GM23248 (cell line): ENCODE data around the gene NHLRC1. TPM values are rescaled to one million over a fixed set of nuclear protein-coding genes. Genes with fewer than 3 reads are reported as not detected.

Experiments
- DNase-seq: peaks from one replicate; pipeline ENCODE4 v3.0.0-alpha.2; 2015
- H2AFZ ChIP-seq: fragments of 200-600 bp; sonication (generic); 2 replicates; pipeline ENCODE4 v1.6.1; 2016; ENCODE audit warnings: antibody characterized with exemption
- H3F3A ChIP-seq: fragments of 200-600 bp; sonication (generic); 2 replicates; pipeline ENCODE4 v1.6.1; 2016; ENCODE audit warnings: mild to moderate bottlenecking, antibody characterized with exemption, mixed run types; ENCODE audit not compliant: insufficient read depth
- H3K27ac ChIP-seq: fragments of 200-600 bp; sonication (generic); 2 replicates; pipeline ENCODE4 v1.5.1; 2016; ENCODE audit warnings: mild to moderate bottlenecking
- H3K27me3 ChIP-seq: fragments of 200-600 bp; sonication (generic); replicated peaks from 2 replicates; pipeline ENCODE4 v1.6.1; 2016; ENCODE audit warnings: mild to moderate bottlenecking; ENCODE audit not compliant: insufficient read depth
- H3K36me3 ChIP-seq: fragments of 200-600 bp; sonication (generic); 2 replicates; pipeline ENCODE4 v1.6.1; 2016; ENCODE audit warnings: low read depth, mild to moderate bottlenecking
- H3K4me1 ChIP-seq: fragments of 200-600 bp; sonication (generic); 2 replicates; pipeline ENCODE4 v1.6.1; 2016; ENCODE audit warnings: mild to moderate bottlenecking; ENCODE audit not compliant: insufficient read depth
- H3K4me2 ChIP-seq: fragments of 200-600 bp; sonication (generic); one replicate; pipeline ENCODE4 v1.6.1; 2016; ENCODE audit warnings: mild to moderate bottlenecking; ENCODE audit not compliant: unreplicated experiment
- H3K4me3 ChIP-seq: fragments of 200-600 bp; sonication (generic); 2 replicates; pipeline ENCODE4 v1.5.1; 2016; ENCODE audit warnings: mild to moderate bottlenecking
- H3K79me2 ChIP-seq: fragments of 200-600 bp; sonication (generic); 2 replicates; pipeline ENCODE4 v1.6.1; 2016; ENCODE audit warnings: mild to moderate bottlenecking; ENCODE audit not compliant: insufficient read depth
- H3K9ac ChIP-seq: fragments of 200-600 bp; sonication (generic); 2 replicates; pipeline ENCODE4 v1.6.1; 2016; ENCODE audit warnings: mild to moderate bottlenecking
- H3K9me2 ChIP-seq: fragments of 200-600 bp; sonication (generic); 2 replicates; pipeline ENCODE4 v1.6.1; 2016; ENCODE audit warnings: mixed run types, mild to moderate bottlenecking, moderate library complexity; ENCODE audit not compliant: insufficient read depth
- H3K9me3 ChIP-seq: fragments of 200-600 bp; sonication (generic); one replicate; pipeline ENCODE4 v1.6.1; 2017; ENCODE audit warnings: low read depth
- H4K20me1 ChIP-seq: fragments of 200-600 bp; sonication (generic); 2 replicates; pipeline ENCODE4 v1.6.0; 2016; ENCODE audit not compliant: insufficient read depth
- EZH2 ChIP-seq: fragments of 200-600 bp; sonication (generic); IDR thresholded peaks from 2 replicates; pipeline ENCODE4 v1.6.1; 2018; ENCODE audit warnings: antibody characterized with exemption, mild to moderate bottlenecking; ENCODE audit not compliant: insufficient read depth, poor library complexity, severe bottlenecking
- EZH2phosphoT487 ChIP-seq: fragments of 200-600 bp; sonication (generic); IDR thresholded peaks from 2 replicates; pipeline ENCODE4 v1.6.1; 2018; ENCODE audit warnings: antibody characterized with exemption, moderate library complexity, mild to moderate bottlenecking, low read depth; ENCODE audit not compliant: insufficient read depth
- WGBS, 2 experiments: methylation state at CpG; one replicate each; pipeline ENCODE4 v1.1.6; 2015 to 2017; ENCODE audit warnings: low lambda C conversion rate in 2 of 2, low coverage in 1 of 2; ENCODE audit errors: missing lambda C conversion rate in 2 of 2; 5-methylcytosine and 5-hydroxymethylcytosine counted together
- in situ Hi-C: fragments of 300-500 bp; cut with MboI; formaldehyde crosslinking; loops from 2 replicates; pipeline ENCODE4 v1.15.0; 2020
- polyA plus RNA-seq: library from polyadenylated mRNA; unstranded; fragments of >200 nt; fragmentation: Nextera tagmentation; extraction: Ambion mirVana; gene quantifications from 2 replicates; pipeline ENCODE4 v1.2.1, GENCODE V29; 2016
- total RNA-seq: library from RNA; depleted of rRNA; stranded (reverse); fragments of >200 nt; shearing (Covaris generic); gene quantifications from 2 replicates; pipeline ENCODE4 v1.2.3, GENCODE V29; 2014

The NHLRC1 gene
- total and polyA plus RNA-seq, 2 experiments from 2014 or later, result 2.5 to 3.1 TPM

GRCh38 chr6:18147160-18147559 is 24.7 kb upstream of the NHLRC1 start:
- H3K4me3 ChIP-seq, result no peak overlapping the region
- no peaks in the 10 kb centered on the region for H3K9me3 ChIP-seq
- no peaks in the 10 kb centered on the region for H3K9me2 ChIP-seq
- H3K36me3 ChIP-seq, result peaks cover 11% of the 10 kb centered on the region; the same call in 1 of the 2 replicates
- peak overlapping the region; percentile 83 for H3K27ac ChIP-seq
- TF ChIP-seq EZH2 (no peak), EZH2phosphoT487 (no peak)
- DNase-seq, result peak; percentile 85
- H3K27me3 ChIP-seq, result no peaks in the 10 kb centered on the region
- in situ Hi-C loops, result no loop called here
- 0 to 6% methylated on average over 2 of the region's 2 CpGs for WGBS, 2 experiments
- H3K79me2 ChIP-seq, result no peaks in the 10 kb centered on the region
- H3K4me2 ChIP-seq, result peak overlapping the region; percentile 50
- H4K20me1 ChIP-seq, result no peaks in the 10 kb centered on the region
- H3K9ac ChIP-seq, result peak overlapping the region; percentile 49
- peaks cover 27% of the 10 kb centered on the region for H3K4me1 ChIP-seq
- H2AFZ ChIP-seq, result no peak overlapping the region
- H3F3A ChIP-seq, result peaks cover 23% of the 10 kb centered on the region

GRCh38 chr6:18142591-18142861 is 20.0 kb upstream of the NHLRC1 start:
- no peaks in the 10 kb centered on the region for H3K9me2 ChIP-seq
- no peak overlapping the region for H2AFZ ChIP-seq
- TF ChIP-seq EZH2 (no peak), EZH2phosphoT487 (no peak)
- H3K9ac ChIP-seq, result no peak overlapping the region
- no peak for DNase-seq
- peaks cover 7% of the 10 kb centered on the region for H3F3A ChIP-seq
- H3K36me3 ChIP-seq, result peaks cover 16% of the 10 kb centered on the region; the same call in 1 of the 2 replicates
- no peaks in the 10 kb centered on the region for H3K9me3 ChIP-seq
- no peak overlapping the region for H3K4me2 ChIP-seq
- no peak overlapping the region for H3K4me3 ChIP-seq
- peaks cover 11% of the 10 kb centered on the region for H3K4me1 ChIP-seq
- in situ Hi-C loops, result no loop called here
- H3K79me2 ChIP-seq, result no peaks in the 10 kb centered on the region
- H4K20me1 ChIP-seq, result no peaks in the 10 kb centered on the region
- H3K27ac ChIP-seq, result no peak overlapping the region
- no peaks in the 10 kb centered on the region for H3K27me3 ChIP-seq
- 100% methylated on average over 3 of the region's 3 CpGs for WGBS, 2 experiments

DNA sequence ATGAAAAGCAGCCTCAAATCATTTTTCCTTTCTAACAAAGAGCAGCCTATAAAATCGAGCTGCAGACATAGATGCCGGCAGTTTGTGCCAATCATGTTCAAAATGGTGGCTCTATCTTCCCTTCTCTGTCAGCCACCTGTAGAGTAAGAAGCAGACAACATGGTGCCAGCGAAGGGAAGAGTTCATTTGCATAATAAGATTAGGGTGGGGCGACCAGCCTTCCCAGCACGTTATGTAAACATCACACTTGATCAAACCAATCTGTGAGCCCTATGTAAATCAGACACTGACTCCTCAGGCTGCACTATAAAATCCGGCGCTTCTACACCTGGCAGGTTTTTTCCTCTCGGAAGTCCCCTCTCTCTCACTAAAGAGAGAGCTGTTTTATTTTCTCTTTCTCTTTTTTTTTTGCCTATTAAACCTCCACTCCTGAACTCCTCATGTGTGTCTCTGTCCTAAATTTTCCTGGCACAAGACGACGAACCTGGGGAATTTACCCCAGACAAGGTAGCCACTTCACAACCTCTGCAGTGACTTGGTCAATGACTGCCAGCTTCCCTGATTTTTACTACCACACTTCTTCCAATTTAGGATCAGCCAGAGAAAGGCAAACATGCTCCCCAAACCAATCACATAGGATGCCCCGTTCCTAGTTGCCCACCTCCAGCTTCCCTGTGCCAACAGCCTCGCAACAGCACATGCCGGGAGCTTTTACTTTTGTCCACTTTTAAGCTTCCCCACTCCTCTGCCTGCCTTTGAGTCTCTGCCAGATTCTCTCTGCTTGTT is 19.5 kb upstream of the NHLRC1 start:
- no peak overlapping the region for H3K27ac ChIP-seq
- peaks cover 16% of the 10 kb centered on the region; the same call in 1 of the 2 replicates for H3K36me3 ChIP-seq
- H2AFZ ChIP-seq, result no peak overlapping the region
- H4K20me1 ChIP-seq, result no peaks in the 10 kb centered on the region
- in situ Hi-C loops, result no loop called here
- H3K79me2 ChIP-seq, result no peaks in the 10 kb centered on the region
- H3K4me1 ChIP-seq, result peaks cover 7% of the 10 kb centered on the region
- 85 to 88% methylated on average over 13 of the region's 13 CpGs for WGBS, 2 experiments
- H3K4me3 ChIP-seq, result no peak overlapping the region
- no peaks in the 10 kb centered on the region for H3K9me2 ChIP-seq
- TF ChIP-seq EZH2 (no peak), EZH2phosphoT487 (no peak)
- H3F3A ChIP-seq, result peaks cover 2% of the 10 kb centered on the region
- no peak overlapping the region for H3K4me2 ChIP-seq
- no peaks in the 10 kb centered on the region for H3K9me3 ChIP-seq
- no peak for DNase-seq
- no peaks in the 10 kb centered on the region for H3K27me3 ChIP-seq
- H3K9ac ChIP-seq, result no peak overlapping the region

DNA sequence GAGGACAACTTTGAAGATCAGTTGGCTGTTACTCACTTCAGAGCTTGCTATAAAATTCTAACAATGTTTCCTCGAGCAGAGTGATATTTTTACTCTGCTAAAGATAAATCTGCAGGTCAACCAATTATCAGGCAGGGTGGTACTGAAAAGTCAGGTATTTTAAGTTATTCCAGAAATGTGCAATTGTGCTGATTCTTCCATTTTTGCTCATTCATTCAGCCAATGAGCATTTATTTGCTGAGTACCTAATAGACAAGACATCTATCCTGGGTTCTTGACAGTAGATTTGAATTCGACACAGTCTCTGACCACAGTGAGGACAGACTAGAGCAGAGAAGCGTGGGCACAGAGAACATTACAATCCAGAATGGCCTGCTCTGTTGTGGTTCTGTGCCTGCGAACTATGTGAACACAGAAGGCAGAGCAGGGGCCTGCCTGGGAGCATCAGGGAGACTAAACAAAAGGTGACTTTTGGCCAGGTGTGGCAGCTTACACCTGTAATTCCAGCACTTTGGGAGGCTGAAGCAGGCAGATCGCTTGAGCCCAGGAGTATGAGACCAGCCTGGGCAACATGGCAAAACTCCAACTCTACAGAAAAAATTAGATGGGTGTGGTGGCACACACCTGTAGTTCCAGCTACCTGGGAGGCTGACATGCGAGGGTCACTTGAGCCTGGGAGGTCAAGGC is 17.6 kb upstream of the NHLRC1 start:
- Histone ChIP-seq H3K9ac (no peak overlapping the region), H3K79me2 (no peaks in the 10 kb centered on the region), H3F3A (no peaks in the 10 kb centered on the region), H3K4me3 (no peak overlapping the region), H3K27ac (no peak overlapping the region), H3K4me1 (no peaks in the 10 kb centered on the region), H2AFZ (no peak overlapping the region), H4K20me1 (no peaks in the 10 kb centered on the region), H3K36me3 (peaks cover 16% of the 10 kb centered on the region; the same call in 1 of the 2 replicates), H3K9me3 (no peaks in the 10 kb centered on the region), H3K27me3 (no peaks in the 10 kb centered on the region), H3K4me2 (no peak overlapping the region), H3K9me2 (no peaks in the 10 kb centered on the region)
- in situ Hi-C loops, result no loop called here
- no peak for DNase-seq
- WGBS, 2 experiments, result 90 to 95% methylated on average over 6 of the region's 6 CpGs
- TF ChIP-seq EZH2, result no peak
- no peak for TF ChIP-seq EZH2phosphoT487
